ENCODE data around the gene AUTS2. TPM values are rescaled to one million over a fixed set of nuclear protein-coding genes. Genes with fewer than 3 reads are reported as not detected.

AUTS2 gene
- total RNA-seq, 1 experiment from 2014 or later: 50.0 TPM

GRCh38 chr7:70781922-70782311, 1183.6 kb downstream of the AUTS2 start:
- TF ChIP-seq, protein P1, sequence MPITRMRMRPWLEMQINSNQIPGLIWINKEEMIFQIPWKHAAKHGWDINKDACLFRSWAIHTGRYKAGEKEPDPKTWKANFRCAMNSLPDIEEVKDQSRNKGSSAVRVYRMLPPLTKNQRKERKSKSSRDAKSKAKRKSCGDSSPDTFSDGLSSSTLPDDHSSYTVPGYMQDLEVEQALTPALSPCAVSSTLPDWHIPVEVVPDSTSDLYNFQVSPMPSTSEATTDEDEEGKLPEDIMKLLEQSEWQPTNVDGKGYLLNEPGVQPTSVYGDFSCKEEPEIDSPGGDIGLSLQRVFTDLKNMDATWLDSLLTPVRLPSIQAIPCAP (CRISPR knock-in tag; IDR thresholded peaks at IDR 0.05): no peak
- no peak for TF ChIP-seq ATF2 (CRISPR knock-in tag; IDR thresholded peaks at IDR 0.05; ENCODE audit: borderline replicate concordance, low read depth)
- TF ChIP-seq FOXJ3 (CRISPR knock-in tag; IDR thresholded peaks at IDR 0.05; ENCODE audit: borderline replicate concordance): no peak
- Mint-ChIP-seq H3K27ac (no peak overlapping the region; the same call in 1 of the 2 replicates), H3K36me3 (peaks cover 72% of the 10 kb centered on the region), H3K4me1 (peaks cover 21% of the 10 kb centered on the region), H3K27me3 (ENCODE audit: low read depth) (no peaks in the 10 kb centered on the region), H3K4me3 (no peak overlapping the region), H3K9me3 (no peaks in the 10 kb centered on the region)
- ATAC-seq: no peak
- ChIA-PET POLR2A (no interaction called here), CTCF (interaction anchor here (0.7 to 1.0 kb wide), 2 partner anchors 11 to 64 kb away, joined by 3 read pairs; no protein-coding TSS in a partner anchor)
- DNase-seq (ENCODE audit: low spot score): no peak

GRCh38 chr7:70782796-70783195, 1184.5 kb downstream of the AUTS2 start:
- Mint-ChIP-seq H3K4me3 (no peak overlapping the region), H3K4me1 (peaks cover 21% of the 10 kb centered on the region), H3K36me3 (peaks cover 72% of the 10 kb centered on the region), H3K27me3 (ENCODE audit: low read depth) (no peaks in the 10 kb centered on the region), H3K27ac (no peak overlapping the region), H3K9me3 (no peaks in the 10 kb centered on the region)
- ATAC-seq (peak; percentile 40; the same call in 1 of the 2 replicates), DNase-seq (ENCODE audit: low spot score) (no peak)
- ChIA-PET POLR2A (no interaction called here), CTCF (interaction anchor here (1.0 kb wide), 1 partner anchor 12 kb away, joined by 3 read pairs; no protein-coding TSS in a partner anchor)
- TF ChIP-seq HMGXB4 (CRISPR knock-in tag; IDR thresholded peaks at IDR 0.05): no peak
- no peak for TF ChIP-seq ZNF219 (CRISPR knock-in tag; IDR thresholded peaks at IDR 0.05; ENCODE audit: borderline replicate concordance)
- no peak for TF ChIP-seq NR3C1 (CRISPR knock-in tag; conservative IDR thresholded peaks at IDR 0.05; ENCODE audit: low read depth)
- TF ChIP-seq ZNF416 (CRISPR knock-in tag; IDR thresholded peaks at IDR 0.05): no peak
- TF ChIP-seq ESRRA (CRISPR knock-in tag; IDR thresholded peaks at IDR 0.05; ENCODE audit: borderline replicate concordance): no peak
- no peak for TF ChIP-seq ZNF232 (CRISPR knock-in tag; IDR thresholded peaks at IDR 0.05)
- TF ChIP-seq, protein P1 (CRISPR knock-in tag; IDR thresholded peaks at IDR 0.05): no peak
- TF ChIP-seq, protein P2, sequence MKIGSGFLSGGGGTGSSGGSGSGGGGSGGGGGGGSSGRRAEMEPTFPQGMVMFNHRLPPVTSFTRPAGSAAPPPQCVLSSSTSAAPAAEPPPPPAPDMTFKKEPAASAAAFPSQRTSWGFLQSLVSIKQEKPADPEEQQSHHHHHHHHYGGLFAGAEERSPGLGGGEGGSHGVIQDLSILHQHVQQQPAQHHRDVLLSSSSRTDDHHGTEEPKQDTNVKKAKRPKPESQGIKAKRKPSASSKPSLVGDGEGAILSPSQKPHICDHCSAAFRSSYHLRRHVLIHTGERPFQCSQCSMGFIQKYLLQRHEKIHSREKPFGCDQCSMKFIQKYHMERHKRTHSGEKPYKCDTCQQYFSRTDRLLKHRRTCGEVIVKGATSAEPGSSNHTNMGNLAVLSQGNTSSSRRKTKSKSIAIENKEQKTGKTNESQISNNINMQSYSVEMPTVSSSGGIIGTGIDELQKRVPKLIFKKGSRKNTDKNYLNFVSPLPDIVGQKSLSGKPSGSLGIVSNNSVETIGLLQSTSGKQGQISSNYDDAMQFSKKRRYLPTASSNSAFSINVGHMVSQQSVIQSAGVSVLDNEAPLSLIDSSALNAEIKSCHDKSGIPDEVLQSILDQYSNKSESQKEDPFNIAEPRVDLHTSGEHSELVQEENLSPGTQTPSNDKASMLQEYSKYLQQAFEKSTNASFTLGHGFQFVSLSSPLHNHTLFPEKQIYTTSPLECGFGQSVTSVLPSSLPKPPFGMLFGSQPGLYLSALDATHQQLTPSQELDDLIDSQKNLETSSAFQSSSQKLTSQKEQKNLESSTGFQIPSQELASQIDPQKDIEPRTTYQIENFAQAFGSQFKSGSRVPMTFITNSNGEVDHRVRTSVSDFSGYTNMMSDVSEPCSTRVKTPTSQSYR (CRISPR knock-in tag; IDR thresholded peaks at IDR 0.05): no peak
- TF ChIP-seq, protein P3, sequence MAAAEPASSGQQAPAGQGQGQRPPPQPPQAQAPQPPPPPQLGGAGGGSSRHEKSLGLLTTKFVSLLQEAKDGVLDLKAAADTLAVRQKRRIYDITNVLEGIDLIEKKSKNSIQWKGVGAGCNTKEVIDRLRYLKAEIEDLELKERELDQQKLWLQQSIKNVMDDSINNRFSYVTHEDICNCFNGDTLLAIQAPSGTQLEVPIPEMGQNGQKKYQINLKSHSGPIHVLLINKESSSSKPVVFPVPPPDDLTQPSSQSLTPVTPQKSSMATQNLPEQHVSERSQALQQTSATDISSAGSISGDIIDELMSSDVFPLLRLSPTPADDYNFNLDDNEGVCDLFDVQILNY (CRISPR knock-in tag; IDR thresholded peaks at IDR 0.05): no peak
- no peak for TF ChIP-seq ATF6 (CRISPR knock-in tag; IDR thresholded peaks at IDR 0.05)
- TF ChIP-seq IRF2 (CRISPR knock-in tag; IDR thresholded peaks at IDR 0.05; ENCODE audit: borderline replicate concordance, low read depth): no peak
- no peak for TF ChIP-seq STAT6 (CRISPR knock-in tag; conservative IDR thresholded peaks at IDR 0.05; ENCODE audit: low read depth)
- TF ChIP-seq ZNF425 (CRISPR knock-in tag; conservative IDR thresholded peaks at IDR 0.05): no peak
